Smooth muscle cell (in vitro differentiated cells): ENCODE measurements around the gene DOCK1. TPM values are rescaled to one million over a fixed set of nuclear protein-coding genes. Genes with fewer than 3 reads are reported as not detected.

Experiments used
- DNase-seq: peaks from one replicate; lab custom pipeline; 2025; ENCODE audit not compliant: unreplicated experiment; lab: John Stamatoyannopoulos, UW
- H2AFZ ChIP-seq: fragments of 200-600 bp; sonication (generic); 2 replicates; pipeline ENCODE4 v1.6.0; 2016; ENCODE audit warnings: antibody characterized with exemption, low read depth, mild to moderate bottlenecking
- H3F3A ChIP-seq: fragments of 200-600 bp; sonication (generic); 2 replicates; pipeline ENCODE4 v1.6.0; 2017; ENCODE audit warnings: antibody characterized with exemption, low read depth
- H3K27ac ChIP-seq: fragments of 200-600 bp; sonication (generic); 2 replicates; pipeline ENCODE4 v1.5.1; 2016; ENCODE audit warnings: low read depth, mild to moderate bottlenecking
- H3K27me3 ChIP-seq: fragments of 200-600 bp; sonication (generic); 2 replicates; pipeline ENCODE4 v1.6.1; 2016; ENCODE audit warnings: low read depth, mild to moderate bottlenecking
- H3K36me3 ChIP-seq: fragments of 200-600 bp; sonication (generic); 2 replicates; pipeline ENCODE4 v1.5.1; 2016; ENCODE audit warnings: low read depth
- H3K4me1 ChIP-seq: fragments of 200-600 bp; sonication (generic); 2 replicates; pipeline ENCODE4 v1.5.1; 2016; ENCODE audit warnings: low read depth
- H3K4me2 ChIP-seq: fragments of 200-600 bp; sonication (generic); 2 replicates; pipeline ENCODE4 v1.6.0; 2016; ENCODE audit warnings: mild to moderate bottlenecking
- H3K4me3 ChIP-seq: fragments of 200-600 bp; sonication (generic); 2 replicates; pipeline ENCODE4 v1.5.1; 2016; ENCODE audit warnings: mild to moderate bottlenecking
- H3K79me2 ChIP-seq: fragments of 200-600 bp; sonication (generic); 2 replicates; pipeline ENCODE4 v1.6.0; 2016; ENCODE audit warnings: low read depth, mild to moderate bottlenecking
- H3K9ac ChIP-seq: fragments of 200-600 bp; sonication (generic); 2 replicates; pipeline ENCODE4 v1.6.0; 2016; ENCODE audit warnings: low read depth
- H3K9me3 ChIP-seq: fragments of 200-600 bp; sonication (generic); replicated peaks from 2 replicates; pipeline ENCODE4 v1.5.1; 2016; ENCODE audit warnings: low read depth
- H4K20me1 ChIP-seq: fragments of 200-600 bp; sonication (generic); 2 replicates; pipeline ENCODE4 v1.6.0; 2016; ENCODE audit warnings: low read depth
- WGBS: methylation state at CpG from one replicate; pipeline ENCODE4 v1.1.7; 2016; ENCODE audit warnings: low lambda C conversion rate; 5-methylcytosine and 5-hydroxymethylcytosine counted together
- polyA plus RNA-seq: library from polyadenylated mRNA; unstranded; fragments of >200 nt; fragmentation: Nextera tagmentation; extraction: Ambion mirVana; gene quantifications from 2 replicates; pipeline ENCODE4 v1.2.1, GENCODE V29; 2016
- total RNA-seq: library from RNA; depleted of rRNA; stranded (reverse); fragments of >200 nt; gene quantifications from 2 replicates; pipeline ENCODE4 v1.2.3, GENCODE V29; 2014
- TF ChIP-seq, protein P1 (sequence below): fragments of 200-600 bp; sonication (generic); IDR thresholded peaks from 2 replicates; pipeline ENCODE4 v1.5.1; 2017; ENCODE audit warnings: borderline replicate concordance, mild to moderate bottlenecking, antibody characterized with exemption; ENCODE audit not compliant: insufficient read depth, poor library complexity, severe bottlenecking

Gene DOCK1
- total and polyA plus RNA-seq, 2 experiments from 2014 or later = 18.4 to 37.1 TPM

DNA sequence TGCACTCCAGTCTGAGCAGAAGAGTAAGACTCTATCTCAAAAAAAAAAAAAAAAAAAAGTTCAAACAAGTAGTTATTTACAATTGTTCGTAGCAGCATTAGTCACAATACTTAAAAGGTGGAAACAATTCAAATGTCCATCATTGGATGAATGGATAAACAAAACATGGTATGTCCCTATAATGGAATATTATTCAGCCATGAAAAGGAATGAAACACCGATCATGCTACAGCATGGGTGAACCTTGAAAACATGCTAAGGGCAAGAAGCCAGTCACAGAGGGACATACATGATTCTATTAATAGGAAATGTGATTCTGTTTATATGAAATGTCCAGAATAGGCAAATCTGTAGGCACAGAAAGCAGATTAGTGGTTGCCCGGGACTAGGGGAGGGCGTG is 15.9 kb downstream of the DOCK1 start:
- no peak for DNase-seq
- Histone ChIP-seq H3K9me3 (no peaks in the 10 kb centered on the region), H3F3A (peaks cover 13% of the 10 kb centered on the region), H3K4me3 (no peak overlapping the region), H2AFZ (no peak overlapping the region), H3K27me3 (no peaks in the 10 kb centered on the region), H4K20me1 (peaks cover 99% of the 10 kb centered on the region), H3K36me3 (no peaks in the 10 kb centered on the region), H3K79me2 (peaks cover 62% of the 10 kb centered on the region), H3K27ac (no peak overlapping the region), H3K4me2 (no peak overlapping the region), H3K9ac (no peak overlapping the region), H3K4me1 (no peaks in the 10 kb centered on the region)
- TF ChIP-seq, protein P1, sequence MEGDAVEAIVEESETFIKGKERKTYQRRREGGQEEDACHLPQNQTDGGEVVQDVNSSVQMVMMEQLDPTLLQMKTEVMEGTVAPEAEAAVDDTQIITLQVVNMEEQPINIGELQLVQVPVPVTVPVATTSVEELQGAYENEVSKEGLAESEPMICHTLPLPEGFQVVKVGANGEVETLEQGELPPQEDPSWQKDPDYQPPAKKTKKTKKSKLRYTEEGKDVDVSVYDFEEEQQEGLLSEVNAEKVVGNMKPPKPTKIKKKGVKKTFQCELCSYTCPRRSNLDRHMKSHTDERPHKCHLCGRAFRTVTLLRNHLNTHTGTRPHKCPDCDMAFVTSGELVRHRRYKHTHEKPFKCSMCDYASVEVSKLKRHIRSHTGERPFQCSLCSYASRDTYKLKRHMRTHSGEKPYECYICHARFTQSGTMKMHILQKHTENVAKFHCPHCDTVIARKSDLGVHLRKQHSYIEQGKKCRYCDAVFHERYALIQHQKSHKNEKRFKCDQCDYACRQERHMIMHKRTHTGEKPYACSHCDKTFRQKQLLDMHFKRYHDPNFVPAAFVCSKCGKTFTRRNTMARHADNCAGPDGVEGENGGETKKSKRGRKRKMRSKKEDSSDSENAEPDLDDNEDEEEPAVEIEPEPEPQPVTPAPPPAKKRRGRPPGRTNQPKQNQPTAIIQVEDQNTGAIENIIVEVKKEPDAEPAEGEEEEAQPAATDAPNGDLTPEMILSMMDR = no peak
- 94% methylated on average over 4 of the region's 4 CpGs for whole genome bisulfite sequencing

- no peaks in the 10 kb centered on the region for H3K9me3 ChIP-seq
- H3K79me2 ChIP-seq = peaks cover 55% of the 10 kb centered on the region
- H3F3A ChIP-seq = peaks cover 13% of the 10 kb centered on the region
- H3K4me1 ChIP-seq = no peaks in the 10 kb centered on the region
- no peak overlapping the region for H3K4me3 ChIP-seq
- TF ChIP-seq, protein P1 = no peak
- no peaks in the 10 kb centered on the region for H3K27me3 ChIP-seq
- no peak overlapping the region for H3K27ac ChIP-seq
- no peak overlapping the region for H3K9ac ChIP-seq
- H2AFZ ChIP-seq = no peak overlapping the region
- H4K20me1 ChIP-seq = peaks cover 99% of the 10 kb centered on the region
- H3K4me2 ChIP-seq = no peak overlapping the region
- 80% methylated on average over 4 of the region's 4 CpGs for WGBS
- no peaks in the 10 kb centered on the region for H3K36me3 ChIP-seq
- DNase-seq = no peak
Observed at GRCh38 chr10:126921974-126922525, 16.8 kb downstream of the DOCK1 start.

DNA sequence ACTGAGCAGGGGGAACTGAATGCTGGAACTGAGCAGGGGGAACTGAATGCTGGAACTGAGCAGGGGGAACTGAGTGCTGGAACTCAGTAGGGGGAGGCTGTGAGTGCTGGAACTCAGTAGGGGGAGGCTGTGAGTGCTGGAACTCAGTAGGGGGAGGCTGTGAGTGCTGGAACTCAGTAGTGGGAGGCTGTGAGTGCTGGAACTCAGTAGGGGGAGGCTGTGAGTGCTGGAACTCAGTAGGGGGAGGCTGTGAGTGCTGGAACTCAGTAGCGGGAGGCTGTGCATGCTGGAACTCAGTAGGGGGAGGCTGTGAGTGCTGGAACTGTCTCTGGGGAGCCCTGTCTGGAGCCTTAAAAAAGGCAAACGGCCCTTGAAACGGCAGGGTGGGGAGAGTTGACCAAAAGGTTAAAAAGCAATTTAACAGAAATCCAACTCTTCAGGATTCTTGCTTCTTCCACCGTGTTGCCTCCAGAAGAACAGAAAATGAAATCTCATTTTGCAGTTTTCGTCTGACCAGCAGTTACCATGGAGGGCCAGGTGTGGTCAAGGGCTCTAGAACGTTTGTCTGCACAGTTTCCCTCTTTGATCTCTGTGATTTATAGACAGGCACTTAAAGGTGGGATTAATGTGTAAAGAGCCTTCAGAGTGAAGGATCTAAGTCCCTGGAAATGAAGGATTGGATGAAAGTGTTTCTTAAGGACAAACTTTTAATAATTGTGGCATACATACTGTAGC is 19.1 kb downstream of the DOCK1 start:
- peak overlapping the region; percentile 38 for H3K27ac ChIP-seq
- no peaks in the 10 kb centered on the region for H3K9me3 ChIP-seq
- TF ChIP-seq, protein P1 = no peak
- H2AFZ ChIP-seq = no peak overlapping the region
- no peaks in the 10 kb centered on the region for H3K4me1 ChIP-seq
- 68% methylated on average over 6 of the region's 6 CpGs for WGBS
- no peaks in the 10 kb centered on the region for H3K27me3 ChIP-seq
- no peak for DNase-seq
- H3K79me2 ChIP-seq = peaks cover 32% of the 10 kb centered on the region
- no peak overlapping the region for H3K4me2 ChIP-seq
- H3K36me3 ChIP-seq = no peaks in the 10 kb centered on the region
- no peak overlapping the region for H3K9ac ChIP-seq
- H4K20me1 ChIP-seq = peaks cover 99% of the 10 kb centered on the region
- H3K4me3 ChIP-seq = no peak overlapping the region
- H3F3A ChIP-seq = peaks cover 13% of the 10 kb centered on the region
